GM18868 (cell line): ENCODE data around the gene SLC25A44.
"Not testable (repeated sequence)": the region's sequence is repeated elsewhere in the genome, so short reads cannot be mapped to it uniquely, and the experiment has no call there.

Experiments used
- ATAC-seq: cut with Tn5 transposase; IDR thresholded peaks from one replicate; pipeline ENCODE4 v1.9.1; 2021; ENCODE audit warnings: mild to moderate bottlenecking, moderate library complexity; ENCODE audit not compliant: unreplicated experiment

The SLC25A44 gene

GRCh38 chr1:156162430-156163037, 31.4 kb upstream of the SLC25A44 start:
- no peak for ATAC-seq

- ATAC-seq, result no peak
These were observed 30.2 kb upstream of the SLC25A44 start for GRCh38 chr1:156163712-156164111.

- ATAC-seq, result no peak
These were observed 29.6 kb upstream of the SLC25A44 start for GRCh38 chr1:156164125-156164831.

- ATAC-seq, result no peak
These were observed 28.8 kb upstream of the SLC25A44 start for GRCh38 chr1:156165083-156165482.

GRCh38 chr1:156167536-156167935, 26.4 kb upstream of the SLC25A44 start:
- no peak for ATAC-seq

GRCh38 chr1:156172696-156173470, 21.0 kb upstream of the SLC25A44 start:
- no peak for ATAC-seq

- ATAC-seq, result no peak
These were observed 17.2 kb upstream of the SLC25A44 start for GRCh38 chr1:156176610-156177210.

GRCh38 chr1:156177919-156178654, 15.8 kb upstream of the SLC25A44 start:
- no peak for ATAC-seq

GRCh38 chr1:156180471-156180870, 13.4 kb upstream of the SLC25A44 start:
- ATAC-seq, result no peak

GRCh38 chr1:156181391-156181924, 12.4 kb upstream of the SLC25A44 start:
- ATAC-seq, result not testable (repeated sequence)

GRCh38 chr1:156182010-156182779, 11.7 kb upstream of the SLC25A44 start:
- not testable (repeated sequence) for ATAC-seq

GRCh38 chr1:156186347-156187177, 7.3 kb upstream of the SLC25A44 start:
- ATAC-seq, result not testable (repeated sequence)

- ATAC-seq, result not testable (repeated sequence)
These were observed 3.6 kb upstream of the SLC25A44 start for GRCh38 chr1:156190265-156190664.

GRCh38 chr1:156191292-156191964, 2.5 kb upstream of the SLC25A44 start:
- no peak for ATAC-seq

GRCh38 chr1:156193208-156193487, 756 bp upstream of the SLC25A44 start:
- no peak for ATAC-seq

- no peak for ATAC-seq
These were observed 372 bp downstream of the SLC25A44 start for GRCh38 chr1:156194300-156194652.

GRCh38 chr1:156195853-156196252, 1.9 kb downstream of the SLC25A44 start:
- ATAC-seq, result no peak

GRCh38 chr1:156196445-156196844, 2.5 kb downstream of the SLC25A44 start:
- ATAC-seq, result no peak
